Activated CD4-positive, alpha-beta T cell treated with anti-CD3 and anti-CD28 coated beads, Interleukin-2, amount 10 ng/mL, durations not matched to agents 7 days and 5 days (primary cell): ENCODE measurements around the gene GTF2F1. TPM values are rescaled to one million over a fixed set of nuclear protein-coding genes. Genes with fewer than 3 reads are reported as not detected.
"Not testable (repeated sequence)": the region's sequence is repeated elsewhere in the genome, so short reads cannot be mapped to it uniquely, and the experiment has no call there.

Experiments
- CTCF ChIA-PET: fragments of 350-600 bp; sonication (Branson Sonifier 250); formaldehyde crosslinking; loops from one replicate; lab custom pipeline; 2021; ENCODE audit warnings: antibody characterized with exemption; lab: Charles Lee
- POLR2A ChIA-PET: fragments of 350-600 bp; sonication (Branson Sonifier 250); formaldehyde crosslinking; loops from one replicate; lab custom pipeline; 2021; ENCODE audit warnings: antibody characterized with exemption; lab: Charles Lee
- DNase-seq: peaks from one replicate; pipeline ENCODE4 v3.0.0-alpha.2; 2020
- H3K27ac Mint-ChIP-seq: one replicate; pipeline ENCODE4 v1.8.0; 2021; ENCODE audit warnings: mild to moderate bottlenecking, moderate library complexity, mixed read lengths
- H3K27me3 Mint-ChIP-seq: one replicate; pipeline ENCODE4 v1.8.0; 2021; ENCODE audit warnings: mixed read lengths
- H3K36me3 Mint-ChIP-seq: one replicate; pipeline ENCODE4 v1.8.0; 2021; ENCODE audit warnings: low read depth, mixed read lengths
- H3K4me1 Mint-ChIP-seq: one replicate; pipeline ENCODE4 v1.8.0; 2021; ENCODE audit warnings: mixed read lengths
- H3K4me3 Mint-ChIP-seq: one replicate; pipeline ENCODE4 v1.8.0; 2021; ENCODE audit warnings: mild to moderate bottlenecking, moderate library complexity, mixed read lengths
- H3K9me3 Mint-ChIP-seq: one replicate; pipeline ENCODE4 v1.8.0; 2021; ENCODE audit warnings: mixed read lengths
- total RNA-seq, 2 experiments: library from RNA; stranded (reverse); gene quantifications; one replicate each; pipeline ENCODE4 v1.2.3, GENCODE V29; 2021

GTF2F1 gene, protein sequence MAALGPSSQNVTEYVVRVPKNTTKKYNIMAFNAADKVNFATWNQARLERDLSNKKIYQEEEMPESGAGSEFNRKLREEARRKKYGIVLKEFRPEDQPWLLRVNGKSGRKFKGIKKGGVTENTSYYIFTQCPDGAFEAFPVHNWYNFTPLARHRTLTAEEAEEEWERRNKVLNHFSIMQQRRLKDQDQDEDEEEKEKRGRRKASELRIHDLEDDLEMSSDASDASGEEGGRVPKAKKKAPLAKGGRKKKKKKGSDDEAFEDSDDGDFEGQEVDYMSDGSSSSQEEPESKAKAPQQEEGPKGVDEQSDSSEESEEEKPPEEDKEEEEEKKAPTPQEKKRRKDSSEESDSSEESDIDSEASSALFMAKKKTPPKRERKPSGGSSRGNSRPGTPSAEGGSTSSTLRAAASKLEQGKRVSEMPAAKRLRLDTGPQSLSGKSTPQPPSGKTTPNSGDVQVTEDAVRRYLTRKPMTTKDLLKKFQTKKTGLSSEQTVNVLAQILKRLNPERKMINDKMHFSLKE
- total RNA-seq: 10 to 100 TPM; 61.4 to 67.7 TPM

DNA sequence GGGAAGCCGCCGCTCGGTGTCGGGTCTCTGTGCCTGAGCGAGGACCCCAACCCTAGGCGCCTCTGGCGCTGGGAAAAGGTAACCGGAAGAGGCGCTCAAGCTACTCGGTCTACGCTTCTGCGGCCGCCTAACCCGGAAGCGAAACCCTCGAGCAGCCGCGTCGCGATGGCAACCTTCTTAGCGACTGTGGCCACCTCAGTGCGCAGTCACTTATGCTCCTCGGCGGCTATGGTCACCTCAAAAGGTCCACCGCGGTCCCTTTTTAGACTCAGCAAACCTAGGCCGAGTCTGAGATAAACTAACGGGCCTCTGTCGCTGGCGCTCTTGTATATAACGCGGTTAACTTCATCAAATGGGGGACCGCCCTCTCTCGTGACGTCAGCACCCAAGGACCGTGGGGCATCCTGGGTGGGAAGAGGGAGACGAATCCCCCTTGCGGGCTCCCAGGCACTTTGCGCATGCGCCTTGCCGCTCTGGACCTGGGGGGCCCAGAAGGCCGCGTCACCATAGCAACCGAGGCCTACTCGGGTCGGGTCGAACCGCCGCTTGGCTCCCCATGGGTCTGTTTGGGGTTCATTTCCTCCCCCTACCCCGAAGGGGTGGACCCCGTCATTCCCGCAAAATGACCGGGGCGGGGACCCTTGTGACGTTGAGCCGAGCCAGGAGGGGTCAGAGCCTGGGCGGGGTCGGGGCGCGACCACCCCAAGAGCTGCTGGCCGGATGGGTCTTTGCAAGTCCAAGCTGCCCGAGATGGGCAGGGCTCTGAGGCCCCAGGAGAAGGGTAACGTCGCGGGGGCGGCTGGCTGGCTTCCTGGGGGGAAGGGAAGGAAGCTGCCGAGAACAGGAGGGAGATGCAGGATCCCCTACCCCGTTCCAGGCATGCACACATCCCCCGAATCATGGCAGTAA, at the start of gene GTF2F1:
Gene GTF2F1 (minus strand): TSS at position 91 of the 909 bp plus-strand sequence. CDS start 169 bp downstream, outside the sequence.
- Mint-ChIP-seq H3K9me3 (no peaks in the 10 kb centered on the region), H3K4me3 (peak within 1 kb of the TSS; percentile 97), H3K27ac (peak within 1 kb of the TSS; percentile 97), H3K4me1 (peaks cover 31% of the 10 kb centered on the region), H3K27me3 (no peaks in the 10 kb centered on the region), H3K36me3 (peaks cover 18% of the 10 kb centered on the region)
- POLR2A ChIA-PET: interaction anchor here (1.0 kb wide), 1 partner anchor 32 kb away, joined by 4 read pairs; no protein-coding TSS in a partner anchor
- DNase-seq: peak; percentile 94
- CTCF ChIA-PET: interaction anchor here (0.7 to 1.4 kb wide), 3 partner anchors 21 to 44 kb away, joined by 3 read pairs; partner anchors contain the start of gene ALKBH7

DNA sequence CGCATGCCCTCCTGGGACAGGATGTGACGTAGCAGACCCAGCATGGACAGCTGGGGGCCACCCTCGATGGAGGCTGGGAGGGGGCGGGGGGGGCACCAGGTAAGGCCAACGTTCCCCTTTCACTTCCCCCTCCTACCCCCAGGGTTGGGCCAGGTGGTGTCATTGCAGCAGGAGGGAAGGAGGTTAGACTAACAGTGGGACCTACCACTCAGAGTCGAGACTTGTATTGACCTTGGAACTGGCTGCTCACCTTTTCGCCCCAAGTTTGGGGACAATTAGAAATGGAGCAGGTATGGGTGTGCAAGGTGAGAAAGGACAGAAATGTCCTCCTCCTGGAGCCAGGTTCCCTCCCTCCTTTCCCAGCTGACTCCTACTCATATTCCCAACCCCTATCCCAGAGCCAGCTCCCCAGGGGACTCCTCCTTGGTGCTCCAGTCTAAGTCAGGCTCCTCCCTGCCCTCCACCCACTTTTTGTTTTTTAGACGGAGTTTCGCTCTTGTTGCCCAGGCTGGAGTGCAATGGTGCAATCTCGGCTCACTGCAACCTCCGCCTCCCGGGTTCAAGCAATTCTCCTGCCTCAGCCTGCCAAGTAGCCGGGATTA, 49.2 kb upstream of the GTF2F1 start:
- ChIA-PET POLR2A (no interaction called here), CTCF (interaction anchor here (0.6 kb wide), 1 partner anchor 350 kb away, joined by 4 read pairs; no protein-coding TSS in a partner anchor)
- H3K36me3 Mint-ChIP-seq: no peaks in the 10 kb centered on the region
- H3K9me3 Mint-ChIP-seq: no peaks in the 10 kb centered on the region
- H3K4me3 Mint-ChIP-seq: no peak overlapping the region
- H3K4me1 Mint-ChIP-seq: no peaks in the 10 kb centered on the region
- DNase-seq: no peak
- no peaks in the 10 kb centered on the region for H3K27me3 Mint-ChIP-seq
- no peak overlapping the region for H3K27ac Mint-ChIP-seq

DNA sequence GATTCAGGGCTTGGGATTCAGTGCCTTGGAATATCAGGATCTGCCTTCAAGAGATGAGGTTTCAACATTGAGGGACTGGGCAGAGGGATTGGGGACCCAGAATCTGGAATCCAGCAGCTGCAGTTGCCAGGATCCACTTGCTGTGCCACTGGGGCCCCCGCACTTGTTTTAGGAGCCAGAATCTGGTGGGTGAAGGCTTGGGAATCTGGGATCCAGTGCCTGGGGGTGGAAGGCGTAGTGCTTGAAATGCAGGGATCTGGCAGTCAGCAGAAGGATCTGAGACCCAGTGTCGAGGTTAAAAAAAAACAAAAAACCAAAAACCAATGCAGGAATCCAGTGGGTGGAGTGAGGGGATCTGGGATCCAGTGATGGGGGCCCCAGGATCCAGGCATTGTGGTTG, 47.9 kb upstream of the GTF2F1 start:
- DNase-seq: no peak
- H3K4me1 Mint-ChIP-seq: peaks cover 2% of the 10 kb centered on the region
- ChIA-PET POLR2A (no interaction called here), CTCF (no interaction called here)
- H3K36me3 Mint-ChIP-seq: no peaks in the 10 kb centered on the region
- no peaks in the 10 kb centered on the region for H3K27me3 Mint-ChIP-seq
- H3K4me3 Mint-ChIP-seq: no peak overlapping the region
- H3K27ac Mint-ChIP-seq: no peak overlapping the region
- no peaks in the 10 kb centered on the region for H3K9me3 Mint-ChIP-seq

DNA sequence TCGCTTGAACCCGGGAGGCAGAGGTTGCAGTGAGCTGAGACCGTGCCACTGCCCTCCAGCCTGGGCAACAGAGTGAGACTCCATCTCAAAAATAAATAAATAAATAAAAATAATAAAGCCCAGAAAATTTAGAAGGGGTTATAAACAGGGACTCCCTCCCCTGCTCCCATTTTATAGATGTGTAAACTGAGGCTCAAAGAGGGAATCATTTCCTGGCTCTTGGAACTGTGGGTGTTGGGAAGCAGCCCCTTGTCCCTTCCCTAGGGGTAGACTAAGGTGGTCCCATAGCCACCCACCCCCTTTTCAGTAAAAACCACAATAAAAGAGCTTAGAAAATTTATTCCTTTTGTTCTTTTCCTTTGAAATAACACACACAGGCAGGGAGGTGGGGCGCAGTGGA, 46.8 kb upstream of the GTF2F1 start:
- Mint-ChIP-seq H3K36me3 (no peaks in the 10 kb centered on the region), H3K4me3 (no peak overlapping the region), H3K9me3 (no peaks in the 10 kb centered on the region), H3K27me3 (no peaks in the 10 kb centered on the region), H3K4me1 (peaks cover 4% of the 10 kb centered on the region), H3K27ac (no peak overlapping the region)
- ChIA-PET POLR2A (no interaction called here), CTCF (no interaction called here)
- DNase-seq: no peak

DNA sequence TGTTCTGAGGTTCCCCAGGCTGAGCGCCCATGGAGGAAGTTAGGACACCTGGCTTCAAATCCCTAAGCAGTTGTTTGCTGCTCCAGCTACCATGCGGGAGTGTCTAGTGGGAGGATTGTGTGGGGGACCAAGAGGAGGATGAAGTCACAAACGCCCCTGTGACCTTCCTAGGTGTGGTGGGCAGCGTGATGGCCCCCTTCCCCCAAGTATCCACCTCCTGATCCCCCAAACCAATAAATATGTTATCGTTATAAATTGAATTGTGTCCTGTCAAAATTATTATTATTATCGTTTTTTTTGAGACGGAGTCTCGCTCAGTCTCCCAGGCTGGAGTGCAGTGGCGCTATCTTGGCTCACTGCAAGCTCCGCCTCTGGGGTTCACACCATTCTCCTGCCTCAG, 40.7 kb upstream of the GTF2F1 start, which contains the start of gene SLC25A41:
Gene SLC25A41 (minus strand): TSS at position 101 of the 400 bp plus-strand sequence. CDS start 70 bp downstream, at position 31.
- no peaks in the 10 kb centered on the region for H3K36me3 Mint-ChIP-seq
- DNase-seq: no peak
- CTCF ChIA-PET: no interaction called here
- H3K4me1 Mint-ChIP-seq: peaks cover 14% of the 10 kb centered on the region
- H3K27ac Mint-ChIP-seq: no peak within 1 kb of the TSS
- no peaks in the 10 kb centered on the region for H3K9me3 Mint-ChIP-seq
- H3K4me3 Mint-ChIP-seq: no peak within 1 kb of the TSS
- POLR2A ChIA-PET: no interaction called here
- H3K27me3 Mint-ChIP-seq: no peaks in the 10 kb centered on the region

DNA sequence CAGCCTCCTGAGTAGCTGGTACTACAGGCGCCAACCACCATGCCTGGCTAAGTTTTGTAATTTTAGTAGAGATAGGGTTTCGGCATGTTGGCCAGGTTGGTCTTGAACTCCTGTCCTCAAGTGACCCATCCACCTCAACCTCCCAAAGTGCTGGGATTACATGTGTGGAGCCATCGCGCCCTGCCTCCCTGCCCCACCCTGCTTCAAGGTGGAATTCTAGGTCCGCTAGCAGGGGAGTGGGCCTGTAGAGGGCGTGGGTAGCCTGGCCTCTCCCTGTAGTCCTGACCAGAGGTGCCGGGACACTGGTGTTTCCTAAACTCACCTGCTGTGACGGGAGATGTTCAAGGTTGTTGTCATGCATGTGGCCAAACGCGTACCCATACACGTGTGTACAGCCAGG, 40.2 kb upstream of the GTF2F1 start:
- H3K4me1 Mint-ChIP-seq: peaks cover 14% of the 10 kb centered on the region
- DNase-seq: no peak

DNA sequence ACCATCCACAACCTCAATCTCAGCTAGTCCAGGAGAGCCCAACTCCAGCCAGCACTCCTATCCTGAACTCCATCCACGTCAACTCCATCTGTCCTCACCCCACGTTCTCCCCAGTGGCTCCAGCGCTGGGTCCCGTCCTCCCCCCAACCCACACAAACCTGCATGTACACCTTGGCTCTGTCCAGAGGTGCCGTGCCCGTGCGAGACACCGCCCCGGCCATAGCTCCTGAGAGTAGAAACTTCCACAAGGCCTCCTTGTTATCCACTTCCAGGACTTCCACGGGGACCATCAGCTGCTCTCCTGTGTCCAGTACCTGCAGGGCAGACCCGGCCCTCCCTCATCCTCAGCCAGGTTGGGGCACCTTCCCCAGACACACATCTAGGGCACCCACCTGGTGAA, 38.9 kb upstream of the GTF2F1 start:
- Mint-ChIP-seq H3K9me3 (no peaks in the 10 kb centered on the region), H3K36me3 (no peaks in the 10 kb centered on the region), H3K27me3 (no peaks in the 10 kb centered on the region), H3K27ac (no peak overlapping the region), H3K4me1 (peaks cover 14% of the 10 kb centered on the region), H3K4me3 (no peak overlapping the region)
- CTCF ChIA-PET: no interaction called here
- POLR2A ChIA-PET: no interaction called here
- DNase-seq: no peak

More for the DNA sequence above, 40.2 kb upstream of the GTF2F1 start:
- CTCF ChIA-PET: no interaction called here
- H3K36me3 Mint-ChIP-seq: no peaks in the 10 kb centered on the region
- no peak overlapping the region for H3K4me3 Mint-ChIP-seq
- no peak overlapping the region for H3K27ac Mint-ChIP-seq
- no peaks in the 10 kb centered on the region for H3K27me3 Mint-ChIP-seq
- H3K9me3 Mint-ChIP-seq: no peaks in the 10 kb centered on the region
- POLR2A ChIA-PET: no interaction called here

DNA sequence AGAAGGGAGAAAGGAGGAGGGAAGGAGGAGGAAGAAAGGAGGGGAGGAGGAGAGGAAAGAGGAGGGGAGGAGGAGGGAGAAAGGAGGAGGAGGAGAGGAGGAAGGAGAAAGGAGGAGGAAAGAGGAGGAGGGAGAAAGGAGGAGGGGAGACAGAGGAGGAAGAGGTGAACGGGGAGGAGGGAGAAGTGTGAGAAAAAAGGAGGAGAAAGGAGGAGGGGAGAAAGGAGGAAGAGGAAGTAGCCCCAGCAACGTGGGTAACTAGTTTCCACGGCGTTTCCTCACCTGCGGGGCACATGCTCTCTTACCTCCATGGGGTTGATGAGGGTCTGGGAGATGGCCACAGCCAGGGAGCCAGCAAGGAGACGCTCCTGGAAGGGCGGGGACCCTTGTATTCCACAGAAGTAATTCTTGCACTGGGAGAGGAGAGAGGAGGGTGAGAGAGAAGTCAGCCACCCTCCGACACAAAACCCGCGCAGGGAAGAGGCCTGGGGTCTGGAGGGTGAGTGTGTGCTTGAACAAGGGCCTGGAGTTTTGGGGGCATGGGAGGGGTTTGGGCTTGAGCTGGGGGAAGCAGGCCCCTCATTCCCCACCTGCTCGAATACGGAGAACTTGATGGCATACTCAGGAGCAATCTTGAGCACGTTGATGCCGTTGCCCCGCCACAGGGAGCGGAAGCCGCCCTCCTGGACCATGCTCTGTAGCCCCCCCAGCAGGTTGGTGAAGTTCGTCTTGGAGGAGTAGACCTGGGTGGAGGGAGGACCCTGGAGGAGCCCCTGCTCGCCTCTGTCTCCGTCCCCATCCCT, 36.7 kb upstream of the GTF2F1 start:
- no peak for DNase-seq
- ChIA-PET POLR2A (no interaction called here), CTCF (interaction anchor here (0.8 kb wide), 1 partner anchor 8 kb away, joined by 3 read pairs; no protein-coding TSS in a partner anchor)
- Mint-ChIP-seq H3K4me1 (peaks cover 22% of the 10 kb centered on the region), H3K36me3 (peaks cover 4% of the 10 kb centered on the region), H3K4me3 (peak overlapping the region; percentile 42), H3K9me3 (no peaks in the 10 kb centered on the region), H3K27me3 (no peaks in the 10 kb centered on the region), H3K27ac (no peak overlapping the region)

DNA sequence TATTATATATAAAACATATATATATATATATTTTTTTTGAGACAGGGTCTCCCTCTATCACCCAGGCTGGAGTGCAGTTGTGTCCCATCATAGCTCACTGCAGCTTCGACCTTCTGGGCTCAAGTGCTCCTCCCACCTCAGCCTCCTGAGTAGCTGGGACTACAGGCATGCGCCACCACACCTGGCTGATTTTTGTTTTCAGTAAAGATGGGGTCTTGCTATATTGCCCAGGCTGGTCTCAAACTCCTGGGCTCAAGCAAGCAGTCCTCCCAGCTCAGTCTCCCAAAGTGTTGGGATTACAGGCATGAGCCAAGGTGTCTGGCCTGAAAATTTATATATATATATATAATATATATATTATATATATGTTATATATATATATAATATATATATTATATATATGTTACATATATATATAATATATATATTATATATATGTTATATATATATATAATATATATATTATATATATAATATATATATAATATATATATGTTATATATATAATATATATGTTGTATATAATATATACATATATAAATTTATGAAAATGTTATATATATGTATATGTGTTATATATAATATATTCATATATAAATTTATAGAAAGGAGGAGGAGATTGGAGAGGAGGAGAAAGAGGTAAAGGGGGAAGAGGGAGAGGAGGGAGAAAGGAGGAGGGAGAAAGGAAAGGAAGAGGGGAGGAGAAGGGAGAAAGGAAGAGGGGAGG, 35.9 kb upstream of the GTF2F1 start:
- H3K9me3 Mint-ChIP-seq, DNase-seq, H3K27me3 Mint-ChIP-seq, H3K36me3 Mint-ChIP-seq, H3K4me3 Mint-ChIP-seq, POLR2A ChIA-PET, H3K27ac Mint-ChIP-seq: not testable (repeated sequence)
- peaks cover 22% of the 10 kb centered on the region for H3K4me1 Mint-ChIP-seq
- CTCF ChIA-PET: interaction anchor here (0.8 kb wide), 1 partner anchor 9 kb away, joined by 3 read pairs; no protein-coding TSS in a partner anchor

DNA sequence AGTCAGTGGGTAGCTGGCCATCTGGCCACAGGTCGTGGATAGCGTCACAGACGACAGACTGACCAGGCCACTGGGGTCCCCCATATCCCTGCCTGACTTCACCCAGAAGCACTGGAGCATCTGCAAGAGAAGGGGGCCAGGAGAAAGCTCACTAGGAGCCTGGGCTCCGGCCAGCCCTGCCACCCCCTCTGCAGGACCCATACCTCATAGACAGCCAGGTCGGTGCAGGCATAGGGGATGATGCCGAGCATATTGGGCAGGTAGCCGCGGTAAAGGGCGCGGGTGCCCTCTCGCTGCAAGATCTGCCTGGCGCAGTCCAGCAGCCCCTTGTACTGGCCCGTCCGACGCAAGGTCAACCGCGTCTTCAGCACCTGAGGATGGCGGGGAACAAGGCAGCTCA, 34.2 kb upstream of the GTF2F1 start:
- H3K9me3 Mint-ChIP-seq: no peaks in the 10 kb centered on the region
- no peak overlapping the region for H3K4me3 Mint-ChIP-seq
- DNase-seq: no peak
- no peak overlapping the region for H3K27ac Mint-ChIP-seq
- H3K27me3 Mint-ChIP-seq: no peaks in the 10 kb centered on the region
- CTCF ChIA-PET: no interaction called here
- peaks cover 35% of the 10 kb centered on the region for H3K4me1 Mint-ChIP-seq
- peaks cover 10% of the 10 kb centered on the region for H3K36me3 Mint-ChIP-seq
- POLR2A ChIA-PET: no interaction called here
